Kidney epithelial cell (primary cell): ENCODE data around the gene PIP5KL1. TPM values are rescaled to one million over a fixed set of nuclear protein-coding genes. Genes with fewer than 3 reads are reported as not detected.

ENCODE experiments used
- DNase-seq: peaks from one replicate; pipeline ENCODE4 v3.0.0-alpha.2; 2010; ENCODE audit warnings: low read depth
- H3K27me3 ChIP-seq: 2 replicates; pipeline ENCODE4 v1.6.0; 2011; ENCODE audit warnings: low read length; ENCODE audit not compliant: control insufficient read depth, insufficient read depth
- H3K36me3 ChIP-seq: 2 replicates; pipeline ENCODE4 v1.5.1; 2011; ENCODE audit warnings: low read length; ENCODE audit not compliant: control insufficient read depth, insufficient read depth
- H3K4me3 ChIP-seq: 2 replicates; pipeline ENCODE4 v1.5.1; 2011; ENCODE audit warnings: low read depth, mild to moderate bottlenecking, control low read depth, low read length
- CTCF ChIP-seq: IDR thresholded peaks from 2 replicates; pipeline ENCODE4 v1.5.1; 2011; ENCODE audit warnings: mild to moderate bottlenecking, moderate library complexity, low read length, control low read depth, inconsistent platforms; ENCODE audit not compliant: insufficient read depth, poor library complexity, severe bottlenecking
- total RNA-seq: library from RNA; depleted of rRNA; stranded (reverse); fragments of >200 nt; gene quantifications from 2 replicates; pipeline ENCODE4 v1.2.3, GENCODE V29; 2015

The PIP5KL1 gene
- total RNA-seq, 1 donor from 2014 or later: 3.6 TPM

GRCh38 chr9:127968042-127968441 is 37.5 kb upstream of the PIP5KL1 start:
- DNase-seq: peak; percentile 70
- TF ChIP-seq CTCF: peak; percentile 40
- no peaks in the 10 kb centered on the region for H3K27me3 ChIP-seq
- no peaks in the 10 kb centered on the region for H3K36me3 ChIP-seq
- H3K4me3 ChIP-seq: no peak overlapping the region

GRCh38 chr9:127967151-127967809 is 36.7 kb upstream of the PIP5KL1 start:
- TF ChIP-seq CTCF: no peak
- H3K4me3 ChIP-seq: no peak overlapping the region
- no peaks in the 10 kb centered on the region for H3K27me3 ChIP-seq
- no peaks in the 10 kb centered on the region for H3K36me3 ChIP-seq
- DNase-seq: no peak

- TF ChIP-seq CTCF: no peak
- no peaks in the 10 kb centered on the region for H3K27me3 ChIP-seq
- no peak for DNase-seq
Measured at GRCh38 chr9:127966416-127967150, 36.0 kb upstream of the PIP5KL1 start.

GRCh38 chr9:127965953-127966352 is 35.4 kb upstream of the PIP5KL1 start:
- Histone ChIP-seq H3K27me3 (no peaks in the 10 kb centered on the region), H3K4me3 (no peak overlapping the region), H3K36me3 (no peaks in the 10 kb centered on the region)
- no peak for TF ChIP-seq CTCF
- DNase-seq: no peak

More at GRCh38 chr9:127966416-127967150, 36.0 kb upstream of the PIP5KL1 start:
- Histone ChIP-seq H3K4me3 (no peak overlapping the region), H3K36me3 (no peaks in the 10 kb centered on the region)

GRCh38 chr9:127963359-127964064 is 32.9 kb upstream of the PIP5KL1 start:
- no peak for TF ChIP-seq CTCF
- Histone ChIP-seq H3K36me3 (no peaks in the 10 kb centered on the region), H3K27me3 (no peaks in the 10 kb centered on the region), H3K4me3 (no peak overlapping the region)
- no peak for DNase-seq
